HPDE6-E6E7 (cell line): ENCODE data around the gene MFNG.

Source experiments
- DNase-seq: peaks from one replicate; pipeline ENCODE4 v3.0.0; 2011; ENCODE audit warnings: missing footprints; ENCODE audit errors: extremely low spot score

The MFNG gene

GRCh38 chr22:37493979-37494378 lies 7.8 kb upstream of the MFNG start:
- DNase-seq = no peak

GRCh38 chr22:37492428-37493344 lies 6.5 kb upstream of the MFNG start:
- no peak for DNase-seq

DNA sequence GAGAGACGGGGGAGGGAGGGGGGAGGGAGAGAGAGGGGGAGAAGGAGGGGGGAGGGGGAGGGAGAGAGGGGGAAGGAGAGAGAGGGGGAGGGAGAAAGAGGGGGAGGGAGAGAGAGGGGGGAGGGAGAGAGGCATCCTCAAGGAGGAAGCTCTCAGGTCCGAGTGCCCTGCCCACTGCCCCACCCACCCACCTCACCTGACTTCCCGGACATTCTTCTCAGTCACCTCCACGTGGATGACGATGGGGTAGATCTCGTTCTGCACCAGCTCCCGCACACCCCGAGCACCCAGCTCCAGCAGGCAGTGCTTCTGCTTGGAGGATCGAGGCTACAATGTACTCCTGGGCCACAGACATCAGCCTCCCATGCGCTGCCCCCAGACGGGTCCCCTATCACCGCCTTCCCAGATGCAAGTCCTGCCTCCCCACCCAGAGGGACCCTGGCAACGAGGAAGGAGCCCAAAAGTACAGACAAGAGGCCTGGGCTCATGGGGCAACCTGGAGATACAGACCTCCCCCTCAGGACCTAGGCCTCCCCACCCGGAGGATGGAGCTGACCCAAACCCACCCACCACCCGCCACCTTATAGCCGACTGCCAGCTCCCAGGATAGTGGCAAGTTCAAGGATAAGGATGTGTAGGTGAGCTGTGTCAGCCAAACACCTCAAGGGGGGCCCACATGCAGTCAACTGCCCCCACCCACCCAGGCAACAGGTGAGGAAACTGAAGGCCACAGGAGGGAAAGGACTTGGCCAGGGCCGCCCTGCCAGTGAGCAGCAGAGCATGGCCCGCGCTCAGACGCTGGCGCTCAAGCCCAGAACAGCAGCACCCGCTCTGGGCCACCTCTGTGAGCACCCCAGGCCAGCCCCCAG lies 5.6 kb upstream of the MFNG start:
- DNase-seq = no peak

- DNase-seq = no peak
These were observed 4.9 kb upstream of the MFNG start for GRCh38 chr22:37491106-37491505.

GRCh38 chr22:37489983-37490382 lies 3.8 kb upstream of the MFNG start:
- DNase-seq = no peak

DNA sequence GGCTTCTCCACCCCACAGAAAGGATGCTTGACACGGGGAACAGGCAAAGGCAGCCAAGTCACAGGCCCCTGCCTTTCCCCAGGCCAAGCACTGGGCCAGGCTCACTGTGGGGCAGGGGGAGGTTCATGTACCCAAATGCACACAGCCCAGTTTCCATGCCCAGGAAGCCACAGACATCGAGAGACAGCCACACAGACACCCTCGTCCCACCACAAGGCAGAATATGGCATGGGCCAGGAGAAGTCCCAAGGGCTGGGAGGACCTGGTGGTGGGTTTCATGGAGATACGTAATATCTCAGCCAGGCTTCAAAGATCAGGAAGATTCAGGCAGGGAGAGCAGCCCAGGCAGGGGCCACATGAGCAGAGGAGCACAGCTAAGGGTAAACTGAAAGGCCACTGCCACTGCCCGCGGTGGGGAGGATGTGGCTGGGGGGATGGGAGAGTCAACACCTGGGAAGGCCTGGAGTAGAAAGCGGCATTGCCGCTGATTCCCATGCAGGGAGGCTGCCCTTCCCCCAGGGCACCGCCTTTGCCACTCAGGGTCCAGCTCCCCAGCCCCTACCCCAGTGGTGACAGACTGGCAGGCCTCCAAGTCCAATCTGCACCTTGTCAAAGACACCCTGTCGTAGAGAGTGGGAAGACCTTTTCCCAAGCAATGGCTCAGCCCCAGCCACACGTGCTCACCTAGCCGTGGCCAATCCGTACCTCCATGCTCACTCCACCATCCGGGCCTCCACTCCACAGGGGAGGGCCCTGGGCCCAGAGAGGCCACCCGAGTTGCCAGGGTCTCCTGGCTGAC lies 2.4 kb upstream of the MFNG start:
- no peak for DNase-seq

DNA sequence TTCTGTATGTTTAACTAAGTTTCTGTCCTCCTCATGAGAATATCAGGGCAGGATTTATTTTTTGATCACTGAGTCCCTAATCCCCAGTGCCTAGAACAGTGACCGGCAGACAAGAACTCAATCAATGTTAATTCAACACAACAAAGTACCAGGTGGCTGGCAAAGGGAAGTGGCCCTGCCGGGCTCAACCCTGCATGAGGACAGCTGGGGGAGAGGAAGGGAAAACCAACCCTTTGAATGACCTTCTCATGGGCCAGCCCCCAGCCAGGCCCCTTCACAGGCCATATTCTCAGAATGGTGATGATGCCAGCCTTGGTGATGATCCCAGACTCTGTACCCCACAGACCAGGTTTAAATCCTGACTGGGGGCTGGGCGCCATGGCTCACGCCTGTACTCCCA lies 1.4 kb upstream of the MFNG start:
- no peak for DNase-seq

- no peak for DNase-seq
These were observed 945 bp upstream of the MFNG start for GRCh38 chr22:37487129-37487528.

DNA sequence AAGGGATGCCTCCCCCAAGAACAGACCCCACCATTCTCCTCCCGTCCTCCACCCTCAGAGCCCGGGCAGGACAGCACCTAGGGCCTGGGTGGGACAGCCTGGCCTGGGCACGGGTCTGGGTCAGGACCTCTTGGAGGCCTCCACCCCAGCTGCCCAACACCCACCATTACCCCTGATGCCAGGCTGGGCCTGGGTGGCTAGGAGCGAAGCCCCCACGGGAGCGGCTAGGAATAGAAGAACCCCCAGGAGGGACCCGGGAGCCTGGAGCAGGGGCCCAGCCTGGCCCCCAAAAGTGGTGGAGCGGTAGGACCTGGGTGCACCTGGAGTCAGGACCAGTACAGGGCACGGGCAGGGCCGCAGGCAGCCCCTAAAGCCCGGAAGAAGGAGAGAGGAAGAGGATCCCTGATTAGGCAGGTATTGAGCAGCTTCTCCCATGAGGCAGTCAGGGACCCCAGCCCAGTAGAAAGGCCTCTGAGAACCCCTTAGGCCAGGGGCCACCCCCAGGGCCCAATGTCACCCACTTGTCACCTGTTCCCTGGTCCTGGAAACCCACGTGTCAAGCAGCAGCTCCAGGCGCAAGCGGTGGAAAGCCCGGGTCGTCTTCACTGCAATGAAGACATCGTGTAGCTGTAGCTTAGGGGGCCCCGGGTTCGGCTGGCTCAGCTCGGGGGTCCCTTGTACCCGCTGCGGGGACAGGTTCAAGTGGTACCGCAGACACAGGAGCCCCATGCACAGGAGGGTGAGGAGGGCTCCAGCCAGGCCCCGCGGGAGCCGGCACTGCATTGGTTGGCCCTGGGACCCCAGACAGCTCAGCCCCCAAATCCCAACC lies 575 bp downstream of the MFNG start:
- DNase-seq = no peak

- no peak for DNase-seq
These were observed 1.4 kb downstream of the MFNG start for GRCh38 chr22:37484480-37485394.

DNA sequence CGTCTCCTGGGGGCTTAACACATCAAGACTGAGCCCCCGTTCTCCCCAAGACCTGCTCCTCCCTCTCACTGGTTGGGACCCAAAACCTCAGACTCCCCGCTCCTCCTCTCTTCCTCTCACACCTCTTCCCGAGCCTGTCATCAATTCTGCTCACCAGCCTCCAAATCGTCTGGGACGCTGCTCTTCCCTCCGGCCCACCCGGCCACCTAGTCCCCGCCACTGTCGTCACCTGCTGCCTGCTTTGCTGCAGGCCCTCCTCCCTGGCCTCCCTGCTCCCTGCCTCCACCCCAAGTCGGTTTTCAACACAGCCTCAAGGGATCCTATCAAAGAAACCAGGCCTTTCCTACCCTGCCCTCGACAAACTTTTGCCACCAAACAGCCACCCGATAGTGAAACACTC lies 3.1 kb downstream of the MFNG start:
- no peak for DNase-seq

- no peak for DNase-seq
These were observed 3.9 kb downstream of the MFNG start for GRCh38 chr22:37482244-37482643.

GRCh38 chr22:37481347-37481907 lies 4.8 kb downstream of the MFNG start:
- no peak for DNase-seq

GRCh38 chr22:37480387-37481346 lies 5.5 kb downstream of the MFNG start:
- DNase-seq = no peak

GRCh38 chr22:37479196-37479595 lies 7.0 kb downstream of the MFNG start:
- no peak for DNase-seq

DNA sequence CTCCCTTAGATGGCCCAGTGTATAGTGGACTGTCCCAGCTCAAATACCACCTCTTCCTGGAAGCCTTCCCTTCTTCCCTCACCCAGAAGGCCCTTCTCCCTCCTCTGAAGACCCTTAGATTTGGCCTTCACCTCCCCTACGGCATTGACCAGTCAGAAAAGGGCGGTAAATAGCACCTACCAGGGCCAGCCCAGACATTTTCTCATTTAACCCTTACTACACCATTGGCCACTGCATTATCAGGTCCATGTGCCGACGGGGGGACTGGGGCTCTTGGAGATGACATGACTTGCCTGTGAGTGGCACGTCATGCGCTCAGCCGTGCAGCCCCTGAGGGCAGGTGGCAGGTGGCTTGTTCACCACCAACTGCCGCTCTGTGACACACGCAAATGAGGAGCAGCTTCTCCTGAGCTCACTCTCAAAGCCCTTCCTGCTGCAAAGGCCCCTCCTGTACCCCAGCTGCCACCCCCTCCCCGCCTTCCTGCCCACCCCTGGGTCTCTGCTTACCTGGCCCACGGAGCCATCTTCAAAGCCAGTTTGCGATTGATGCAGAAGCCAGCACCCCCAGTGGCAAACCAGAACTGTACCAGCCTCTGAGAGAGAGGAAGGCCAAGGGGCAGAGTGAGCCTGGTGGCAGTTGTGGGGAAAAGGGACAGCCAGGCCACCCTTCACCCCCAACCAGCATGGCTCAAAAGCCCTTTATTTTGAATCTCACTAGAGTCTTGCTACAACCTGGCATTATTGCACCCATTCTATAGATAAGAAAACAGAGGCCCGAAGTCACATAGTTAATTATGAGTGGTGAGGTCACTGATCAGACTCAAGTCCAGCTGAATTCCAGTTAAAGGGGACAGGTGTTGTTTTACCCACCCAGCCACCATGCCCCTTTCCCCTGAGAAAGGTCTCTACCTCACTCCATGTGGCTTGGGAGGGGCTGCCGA lies 9.5 kb downstream of the MFNG start:
- DNase-seq = no peak

DNA sequence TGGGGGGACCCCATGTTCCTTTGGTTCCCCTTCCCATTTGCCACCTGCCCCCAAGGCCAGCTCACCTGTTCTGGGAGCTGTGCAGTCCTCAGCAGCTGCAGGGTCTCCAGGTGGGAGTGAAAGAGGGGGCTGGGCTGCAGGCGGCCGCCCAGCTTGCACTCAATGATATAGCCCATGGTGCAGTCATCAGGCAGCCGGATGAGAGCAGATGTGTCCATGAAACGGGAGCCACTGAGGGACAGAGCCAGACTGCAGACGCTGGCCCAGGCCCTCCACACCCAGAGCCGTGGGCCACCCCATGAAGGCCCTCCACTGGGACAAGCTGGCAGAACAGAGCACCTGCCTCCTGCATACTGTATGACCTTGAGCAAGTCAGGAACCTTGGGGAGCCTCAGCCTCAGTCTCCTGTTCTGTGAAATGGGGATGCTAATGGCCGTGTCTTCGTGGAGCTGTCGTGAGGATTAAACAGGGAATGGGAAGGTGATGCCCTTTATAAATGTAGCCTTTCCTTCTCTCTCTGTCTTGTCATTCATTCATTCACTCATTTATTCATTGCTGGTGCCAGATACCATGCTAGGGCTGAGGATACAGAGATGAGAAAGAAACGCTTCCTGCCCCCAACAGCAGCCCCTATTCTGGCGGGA lies 11.6 kb downstream of the MFNG start:
- DNase-seq = no peak
